Measurements from ENCODE around the gene WDR4. TPM values are rescaled to one million over a fixed set of nuclear protein-coding genes. Genes with fewer than 3 reads are reported as not detected.

The WDR4 gene
- total and polyA plus RNA-seq, 2 experiments from 2014 or later = 22.5 to 50.2 TPM

DNA sequence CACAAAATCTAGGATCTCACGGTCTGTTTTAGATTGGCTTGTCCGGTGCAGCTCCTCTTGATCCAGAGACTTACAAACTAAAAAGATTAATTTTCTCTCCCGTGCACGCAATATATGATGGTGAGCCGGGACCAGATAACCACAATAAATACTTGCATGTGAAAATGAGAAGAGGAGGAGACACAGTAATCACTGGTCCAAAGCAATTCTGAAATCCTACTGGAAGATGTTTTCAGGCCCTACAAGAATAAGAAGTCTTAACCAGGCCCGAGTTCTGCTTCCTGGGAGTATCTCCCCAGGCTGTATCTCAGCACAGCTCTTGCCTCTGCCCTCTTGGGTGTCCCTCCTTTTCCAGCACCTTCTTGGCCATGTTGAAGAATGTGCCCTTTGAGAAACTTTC, 1.0 kb upstream of the WDR4 start (continued):
- TF ChIP-seq ZNF462 (CRISPR knock-in tag; IDR thresholded peaks at IDR 0.05) = no peak

DNA sequence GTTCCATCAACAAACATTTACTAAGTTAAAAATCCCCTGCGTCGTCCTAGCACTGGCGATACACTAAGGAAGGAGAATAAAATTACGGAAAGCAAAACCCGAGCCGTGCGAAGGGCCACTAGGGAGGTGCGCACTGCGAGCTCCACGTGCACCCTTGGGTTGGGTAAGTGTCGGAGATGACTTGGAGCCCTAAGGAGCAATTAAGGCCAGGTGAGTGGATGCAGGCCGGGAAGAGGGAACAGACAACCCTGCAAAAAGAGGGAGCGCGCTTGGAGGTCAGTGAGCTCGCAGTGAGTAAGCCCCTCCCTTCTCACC, 704 bp downstream of the WDR4 start:
- Histone ChIP-seq H3K27ac (ENCODE audit: low read depth) (peak overlapping the region; percentile 94), H3K79me2 (replicated peaks; ENCODE audit: insufficient read depth) (peaks cover 64% of the 10 kb centered on the region)
- TF ChIP-seq CREB1 (CRISPR knock-in tag; IDR thresholded peaks at IDR 0.05; ENCODE audit: low read depth) (no peak), EZH2 (IDR thresholded peaks at IDR 0.05; ENCODE audit: low read depth, unreplicated experiment) (no peak), NANOG (IDR thresholded peaks at IDR 0.05; ENCODE audit: borderline replicate concordance) (no peak), EZH2phosphoT487 (IDR thresholded peaks at IDR 0.05; ENCODE audit: unreplicated experiment) (no peak), CTCF (conservative IDR thresholded peaks at IDR 0.05; ENCODE audit: low read depth in 2 of 2) (no peak), ZNF462 (CRISPR knock-in tag; IDR thresholded peaks at IDR 0.05) (no peak)
- TF ChIP-seq, protein P1, sequence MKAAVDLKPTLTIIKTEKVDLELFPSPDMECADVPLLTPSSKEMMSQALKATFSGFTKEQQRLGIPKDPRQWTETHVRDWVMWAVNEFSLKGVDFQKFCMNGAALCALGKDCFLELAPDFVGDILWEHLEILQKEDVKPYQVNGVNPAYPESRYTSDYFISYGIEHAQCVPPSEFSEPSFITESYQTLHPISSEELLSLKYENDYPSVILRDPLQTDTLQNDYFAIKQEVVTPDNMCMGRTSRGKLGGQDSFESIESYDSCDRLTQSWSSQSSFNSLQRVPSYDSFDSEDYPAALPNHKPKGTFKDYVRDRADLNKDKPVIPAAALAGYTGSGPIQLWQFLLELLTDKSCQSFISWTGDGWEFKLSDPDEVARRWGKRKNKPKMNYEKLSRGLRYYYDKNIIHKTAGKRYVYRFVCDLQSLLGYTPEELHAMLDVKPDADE (IDR thresholded peaks at IDR 0.05) = no peak

More for the DNA sequence above, 704 bp downstream of the WDR4 start:
- H3K36me3 ChIP-seq (ENCODE audit: insufficient read depth) = peaks cover 21% of the 10 kb centered on the region
- H4K20me1 ChIP-seq (replicated peaks; ENCODE audit: insufficient read depth) = peaks cover 20% of the 10 kb centered on the region
- peaks cover 28% of the 10 kb centered on the region for H3F3A ChIP-seq (replicated peaks; ENCODE audit: low read depth)
- H3K4me1 ChIP-seq (ENCODE audit: insufficient read depth) = peaks cover 13% of the 10 kb centered on the region
- H3K27me3 Mint-ChIP-seq (ENCODE audit: insufficient read depth, low read depth, poor library complexity) = peaks cover 16% of the 10 kb centered on the region
- DNase-seq (ENCODE audit: low spot score) (no peak), ATAC-seq (no peak)
- peak overlapping the region; percentile 95 for H3K4me3 Mint-ChIP-seq
- H3K9me2 ChIP-seq (ENCODE audit: insufficient read depth) = no peaks in the 10 kb centered on the region
- peak overlapping the region; percentile 89 for H3K4me3 ChIP-seq
- peak overlapping the region; percentile 90 for H3K4me2 ChIP-seq
- H3K36me3 Mint-ChIP-seq (ENCODE audit: low read depth) = peaks cover 50% of the 10 kb centered on the region
- H3K9me3 Mint-ChIP-seq = peaks cover 4% of the 10 kb centered on the region; the same call in 2 of the 3 replicates
- H3K27me3 ChIP-seq (ENCODE audit: insufficient read depth) = no peaks in the 10 kb centered on the region
- H3K4me1 Mint-ChIP-seq = peaks cover 17% of the 10 kb centered on the region
- H2AFZ ChIP-seq = no peak overlapping the region
- H3K27ac Mint-ChIP-seq = peak overlapping the region; percentile 96

All from GM23338 (cell line).